SH-SY5Y (cell line): Measurements from ENCODE around the gene EDIL3.

Source experiments
- GATA2 ChIP-seq: IDR thresholded peaks from 2 replicates; pipeline ENCODE4 v1.6.1; 2011; ENCODE audit warnings: mild to moderate bottlenecking, low read depth, low read length
- GATA3 ChIP-seq: IDR thresholded peaks from 2 replicates; pipeline ENCODE4 v1.6.1; 2011; ENCODE audit warnings: low read depth, mild to moderate bottlenecking, low read length, moderate library complexity

DNA sequence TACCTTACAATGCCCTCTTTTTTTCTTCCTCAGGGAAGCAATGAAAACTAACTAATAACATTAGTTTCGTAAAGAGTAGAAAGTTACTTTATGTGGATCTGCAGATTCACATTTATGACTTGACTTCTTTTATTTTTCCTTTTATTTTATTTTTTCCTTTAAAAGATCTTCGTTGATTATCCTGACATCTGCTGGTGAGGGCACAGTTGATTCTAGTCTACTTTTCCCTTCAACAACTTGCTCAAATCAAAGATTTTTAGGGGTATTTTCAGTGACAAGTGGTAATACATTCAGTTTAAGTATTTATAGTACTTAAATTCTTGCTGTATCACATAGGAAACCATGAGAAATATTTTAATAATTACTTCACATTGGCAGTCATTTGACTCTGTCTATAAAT lies 4.9 kb downstream of the EDIL3 start:
- TF ChIP-seq GATA3 (no peak), GATA2 (no peak)
